Astrocyte (in vitro differentiated cells and primary cell): Measurements from ENCODE around the gene SYCE3.

Experiments
- CTCF ChIP-seq: IDR thresholded peaks from 2 replicates; pipeline ENCODE4 v1.5.1; 2011; ENCODE audit warnings: low read depth, mild to moderate bottlenecking, inconsistent platforms, low read length, moderate library complexity; ENCODE audit not compliant: insufficient read depth
- EZH2 ChIP-seq: IDR thresholded peaks from 2 replicates; pipeline ENCODE4 v1.6.1; 2012; ENCODE audit warnings: mild to moderate bottlenecking, low read length, inconsistent platforms; ENCODE audit not compliant: insufficient read depth

GRCh38 chr22:50570861-50571260, 8.1 kb upstream of the SYCE3 start:
- TF ChIP-seq CTCF (no peak), EZH2 (no peak)
